ENCODE data around the gene HPD. TPM values are rescaled to one million over a fixed set of nuclear protein-coding genes. Genes with fewer than 3 reads are reported as not detected.
"Not testable (repeated sequence)": the region's sequence is repeated elsewhere in the genome, so short reads cannot be mapped to it uniquely, and the experiment has no call there.

Gene HPD
- total RNA-seq, 4 donors from 2014 or later, result 1.9 TPM; not detected in 3

GRCh38 chr12:121874071-121874470 is 15.4 kb upstream of the HPD start:
- no peak overlapping the region for H3K27ac ChIP-seq
- no peak for DNase-seq

DNA sequence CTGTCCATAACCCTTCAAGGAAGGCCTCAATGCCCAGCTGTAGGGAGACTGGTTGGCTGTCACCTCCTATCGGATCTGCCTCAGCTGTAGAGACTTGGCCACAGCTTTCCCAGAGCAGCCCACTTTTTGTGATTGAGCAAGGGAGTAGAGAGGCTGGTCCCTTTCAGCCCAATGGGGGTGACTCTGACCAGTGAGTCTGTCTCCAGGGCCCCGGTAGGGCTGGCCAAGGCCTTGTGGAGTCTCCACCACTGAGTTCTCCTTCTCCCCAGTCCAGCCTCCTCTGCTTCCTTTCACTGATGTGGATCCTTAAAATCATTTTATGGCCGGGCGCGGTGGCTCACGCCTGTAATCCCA is 14.5 kb upstream of the HPD start:
- H3K4me1 ChIP-seq, result no peaks in the 10 kb centered on the region
- TF ChIP-seq, protein P1, sequence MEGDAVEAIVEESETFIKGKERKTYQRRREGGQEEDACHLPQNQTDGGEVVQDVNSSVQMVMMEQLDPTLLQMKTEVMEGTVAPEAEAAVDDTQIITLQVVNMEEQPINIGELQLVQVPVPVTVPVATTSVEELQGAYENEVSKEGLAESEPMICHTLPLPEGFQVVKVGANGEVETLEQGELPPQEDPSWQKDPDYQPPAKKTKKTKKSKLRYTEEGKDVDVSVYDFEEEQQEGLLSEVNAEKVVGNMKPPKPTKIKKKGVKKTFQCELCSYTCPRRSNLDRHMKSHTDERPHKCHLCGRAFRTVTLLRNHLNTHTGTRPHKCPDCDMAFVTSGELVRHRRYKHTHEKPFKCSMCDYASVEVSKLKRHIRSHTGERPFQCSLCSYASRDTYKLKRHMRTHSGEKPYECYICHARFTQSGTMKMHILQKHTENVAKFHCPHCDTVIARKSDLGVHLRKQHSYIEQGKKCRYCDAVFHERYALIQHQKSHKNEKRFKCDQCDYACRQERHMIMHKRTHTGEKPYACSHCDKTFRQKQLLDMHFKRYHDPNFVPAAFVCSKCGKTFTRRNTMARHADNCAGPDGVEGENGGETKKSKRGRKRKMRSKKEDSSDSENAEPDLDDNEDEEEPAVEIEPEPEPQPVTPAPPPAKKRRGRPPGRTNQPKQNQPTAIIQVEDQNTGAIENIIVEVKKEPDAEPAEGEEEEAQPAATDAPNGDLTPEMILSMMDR (IDR thresholded peaks at IDR 0.05), result no peak
- H3K27me3 ChIP-seq, result no peaks in the 10 kb centered on the region
- H3K36me3 ChIP-seq, result no peaks in the 10 kb centered on the region
- H3K27ac ChIP-seq, result peak overlapping the region; percentile 46 to 65
- H3K4me3 ChIP-seq, result no peak overlapping the region
- H3K9me3 ChIP-seq, result no peaks in the 10 kb centered on the region
- DNase-seq, result no peak
- intact Hi-C loops (cut with DNase I; ENCODE audit: low total_unique reads), result no loop called here

More at GRCh38 chr12:121874071-121874470, 15.4 kb upstream of the HPD start:
- intact Hi-C loops (cut with DNase I; ENCODE audit: low total_unique reads), result no loop called here
- H3K9me3 ChIP-seq, result no peaks in the 10 kb centered on the region
- no peaks in the 10 kb centered on the region for H3K27me3 ChIP-seq
- no peak for TF ChIP-seq POLR2A (IDR thresholded peaks at IDR 0.05)
- H3K4me3 ChIP-seq, result no peak overlapping the region
- H3K36me3 ChIP-seq, result no peaks in the 10 kb centered on the region
- no peaks in the 10 kb centered on the region for H3K4me1 ChIP-seq

GRCh38 chr12:121872546-121873215 is 14.0 kb upstream of the HPD start:
- H3K27me3 ChIP-seq, result no peaks in the 10 kb centered on the region
- H3K27ac ChIP-seq, result peak overlapping the region; percentile 46 to 65
- H3K4me3 ChIP-seq, result no peak overlapping the region
- peak; percentile 64 to 72 for DNase-seq
- no peak for TF ChIP-seq POLR2A (IDR thresholded peaks at IDR 0.05)
- TF ChIP-seq, protein P1 (IDR thresholded peaks at IDR 0.05), result no peak
- H3K9me3 ChIP-seq, result no peaks in the 10 kb centered on the region
- H3K36me3 ChIP-seq, result no peaks in the 10 kb centered on the region
- intact Hi-C loops (cut with DNase I; ENCODE audit: low total_unique reads), result no loop called here
- H3K4me1 ChIP-seq, result no peaks in the 10 kb centered on the region

- intact Hi-C loops (cut with DNase I; ENCODE audit: low total_unique reads), result no loop called here
- H3K27me3 ChIP-seq, result no peaks in the 10 kb centered on the region
- H3K36me3 ChIP-seq, result no peaks in the 10 kb centered on the region
- no peaks in the 10 kb centered on the region for H3K9me3 ChIP-seq
- TF ChIP-seq, protein P1 (IDR thresholded peaks at IDR 0.05), result no peak
- no peak for TF ChIP-seq POLR2A (IDR thresholded peaks at IDR 0.05)
- DNase-seq, result no peak
- H3K4me3 ChIP-seq, result no peak overlapping the region
- no peaks in the 10 kb centered on the region for H3K4me1 ChIP-seq
- no peak overlapping the region for H3K27ac ChIP-seq
Observed at GRCh38 chr12:121871467-121871866, 12.8 kb upstream of the HPD start.

DNA sequence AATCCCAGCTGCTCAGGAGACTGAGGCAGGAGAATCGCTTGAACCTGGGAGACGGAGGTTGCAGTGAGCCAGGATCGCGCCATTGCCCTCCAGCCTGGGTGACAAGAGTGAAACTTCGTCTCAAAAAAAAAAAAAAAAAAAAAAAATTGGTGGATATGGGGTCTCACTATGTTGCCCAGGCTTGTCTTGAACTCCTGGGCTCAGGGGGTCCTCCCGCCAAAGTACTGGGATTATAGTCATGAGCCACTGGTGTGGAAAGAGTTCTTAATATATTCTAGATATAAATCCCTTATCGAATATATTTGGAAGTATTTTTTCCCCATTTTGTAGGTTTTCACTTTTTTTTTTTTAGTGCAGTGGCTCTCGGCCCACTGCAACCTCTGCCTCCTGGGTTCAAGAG is 10.6 kb upstream of the HPD start:
- H3K4me3 ChIP-seq; DNase-seq; H3K4me1 ChIP-seq; H3K36me3 ChIP-seq; H3K27me3 ChIP-seq; intact Hi-C loops (cut with DNase I; ENCODE audit: low total_unique reads); H3K9me3 ChIP-seq; H3K27ac ChIP-seq: not testable (repeated sequence)

DNA sequence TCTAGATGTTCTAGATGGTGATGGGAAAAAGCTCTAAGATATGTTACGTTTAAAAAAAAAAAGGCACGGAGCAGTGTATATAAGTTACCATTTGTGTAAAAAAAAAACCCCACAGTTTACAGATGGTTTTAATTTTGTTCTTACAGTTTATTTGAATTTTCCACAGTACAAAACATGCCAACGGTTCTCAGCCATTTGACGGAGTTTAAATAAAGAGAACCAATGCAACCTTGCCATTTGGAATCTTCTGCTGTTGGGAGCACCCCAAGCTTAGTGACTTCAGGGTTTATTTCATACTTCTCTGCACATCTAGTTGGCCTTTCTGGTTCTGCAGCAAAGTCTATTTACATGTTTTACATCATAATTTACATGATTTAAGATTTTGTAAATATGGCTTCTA is 7.7 kb upstream of the HPD start:
- no peak for TF ChIP-seq POLR2A (IDR thresholded peaks at IDR 0.05)
- no peaks in the 10 kb centered on the region for H3K4me1 ChIP-seq

More for the DNA sequence above, 7.7 kb upstream of the HPD start:
- DNase-seq, result no peak
- Histone ChIP-seq H3K27ac (no peak overlapping the region), H3K27me3 (no peaks in the 10 kb centered on the region), H3K9me3 (no peaks in the 10 kb centered on the region), H3K4me3 (no peak overlapping the region), H3K36me3 (no peaks in the 10 kb centered on the region)
- intact Hi-C loops (cut with DNase I; ENCODE audit: low total_unique reads), result no loop called here

Data from uterus (tissue), 4 donors.